Activated B cell treated with CpG ODN at 0.5 μM for 24 hours (primary cell): ENCODE measurements around the gene PCNX1. TPM values are rescaled to one million over a fixed set of nuclear protein-coding genes. Genes with fewer than 3 reads are reported as not detected.
"Not testable (repeated sequence)": the region's sequence is repeated elsewhere in the genome, so short reads cannot be mapped to it uniquely, and the experiment has no call there.

Experiments used
- ATAC-seq: fragments of 200-7000 bp; cut with Tn5 transposase; one replicate; pipeline ENCODE4 v1.10.0; 2021; ENCODE audit warnings: low read depth, mild to moderate bottlenecking, moderate library complexity
- CTCF ChIA-PET: fragments of 350-600 bp; sonication (Branson Sonifier 250); formaldehyde crosslinking; loops from one replicate; lab custom pipeline; 2021; ENCODE audit warnings: antibody characterized with exemption; lab: Charles Lee
- POLR2A ChIA-PET: fragments of 350-600 bp; sonication (Branson Sonifier 250); formaldehyde crosslinking; loops from one replicate; lab custom pipeline; 2021; ENCODE audit warnings: antibody characterized with exemption; lab: Charles Lee
- DNase-seq: peaks from one replicate; pipeline ENCODE4 v3.0.0; 2022
- H3K27ac Mint-ChIP-seq: one replicate; pipeline ENCODE4 v1.8.0; 2020; ENCODE audit warnings: mixed read lengths
- H3K27me3 Mint-ChIP-seq: one replicate; pipeline ENCODE4 v1.8.0; 2021; ENCODE audit warnings: mixed read lengths
- H3K36me3 Mint-ChIP-seq: one replicate; pipeline ENCODE4 v1.8.0; 2021; ENCODE audit warnings: low read depth, mixed read lengths
- H3K4me1 Mint-ChIP-seq: one replicate; pipeline ENCODE4 v1.8.0; 2021; ENCODE audit warnings: mixed read lengths
- H3K4me3 Mint-ChIP-seq: one replicate; pipeline ENCODE4 v1.8.0; 2020; ENCODE audit warnings: mild to moderate bottlenecking, mixed read lengths
- H3K9me3 Mint-ChIP-seq: one replicate; pipeline ENCODE4 v1.8.0; 2020; ENCODE audit warnings: mixed read lengths
- CTCF ChIP-seq: fragments of 200-600 bp; IDR thresholded peaks from one replicate; pipeline ENCODE4 v1.8.0; 2022; ENCODE audit warnings: antibody characterized with exemption, mild to moderate bottlenecking
- intact Hi-C: fragments of 100-400 bp; cut with micrococcal nuclease; formaldehyde crosslinking; loops from one replicate; pipeline ENCODE4 v1.15.1; 2024
- total RNA-seq: library from RNA; stranded (reverse); gene quantifications from 2 replicates; pipeline ENCODE4 v1.2.3, GENCODE V29; 2022

Gene PCNX1
- total RNA-seq, 1 donor from 2014 or later, result 64.7 TPM

GRCh38 chr14:71005076-71005475 is 97.8 kb downstream of the PCNX1 start:
- ChIA-PET POLR2A (no interaction called here), CTCF (no interaction called here)
- H3K9me3 Mint-ChIP-seq, result no peaks in the 10 kb centered on the region
- DNase-seq (no peak), ATAC-seq (no peak)
- TF ChIP-seq CTCF, result no peak
- H3K4me1 Mint-ChIP-seq, result no peaks in the 10 kb centered on the region
- no peak overlapping the region for H3K4me3 Mint-ChIP-seq
- H3K27ac Mint-ChIP-seq, result no peak overlapping the region
- no peaks in the 10 kb centered on the region for H3K27me3 Mint-ChIP-seq
- H3K36me3 Mint-ChIP-seq, result peaks cover 30% of the 10 kb centered on the region
- intact Hi-C loops, result no loop called here

- ChIA-PET CTCF (no interaction called here), POLR2A (no interaction called here)
- Mint-ChIP-seq H3K9me3 (no peaks in the 10 kb centered on the region), H3K36me3 (peaks cover 29% of the 10 kb centered on the region), H3K4me3 (no peak overlapping the region), H3K4me1 (no peaks in the 10 kb centered on the region), H3K27me3 (no peaks in the 10 kb centered on the region), H3K27ac (no peak overlapping the region)
- intact Hi-C loops, result no loop called here
- no peak for ATAC-seq
- TF ChIP-seq CTCF, result no peak
- DNase-seq, result no peak
Observed at GRCh38 chr14:71006200-71006563, 98.9 kb downstream of the PCNX1 start.

- no peak for DNase-seq
- ChIA-PET CTCF (no interaction called here), POLR2A (no interaction called here)
- no peak for ATAC-seq
- intact Hi-C loops, result no loop called here
- Mint-ChIP-seq H3K4me1 (no peaks in the 10 kb centered on the region), H3K27me3 (no peaks in the 10 kb centered on the region), H3K36me3 (peaks cover 46% of the 10 kb centered on the region), H3K9me3 (no peaks in the 10 kb centered on the region), H3K4me3 (no peak overlapping the region), H3K27ac (no peak overlapping the region)
- TF ChIP-seq CTCF, result no peak
Observed at GRCh38 chr14:71011479-71011878, 104.2 kb downstream of the PCNX1 start.

- POLR2A ChIA-PET, result no interaction called here
- Mint-ChIP-seq H3K4me3 (no peak overlapping the region), H3K9me3 (no peaks in the 10 kb centered on the region), H3K27ac (no peak overlapping the region), H3K27me3 (no peaks in the 10 kb centered on the region), H3K36me3 (peaks cover 57% of the 10 kb centered on the region), H3K4me1 (no peaks in the 10 kb centered on the region)
- no peak for DNase-seq
- no peak for ATAC-seq
- intact Hi-C loops, result no loop called here
- CTCF ChIA-PET, result no interaction called here
- no peak for TF ChIP-seq CTCF
Observed at GRCh38 chr14:71012888-71013287, 105.6 kb downstream of the PCNX1 start.

- Mint-ChIP-seq H3K9me3 (no peaks in the 10 kb centered on the region), H3K27me3 (no peaks in the 10 kb centered on the region), H3K36me3 (peaks cover 59% of the 10 kb centered on the region), H3K4me3 (no peak overlapping the region), H3K27ac (no peak overlapping the region), H3K4me1 (no peaks in the 10 kb centered on the region)
- DNase-seq (no peak), ATAC-seq (no peak)
- ChIA-PET CTCF (no interaction called here), POLR2A (no interaction called here)
- no peak for TF ChIP-seq CTCF
- intact Hi-C loops, result no loop called here
Observed at GRCh38 chr14:71013551-71014192, 106.4 kb downstream of the PCNX1 start.

- ATAC-seq, H3K4me1 Mint-ChIP-seq, H3K27me3 Mint-ChIP-seq, H3K4me3 Mint-ChIP-seq, intact Hi-C loops, POLR2A ChIA-PET, CTCF ChIA-PET, H3K27ac Mint-ChIP-seq, H3K9me3 Mint-ChIP-seq, DNase-seq: not testable (repeated sequence)
- peaks cover 82% of the 10 kb centered on the region for H3K36me3 Mint-ChIP-seq
Observed at GRCh38 chr14:71019917-71020316, 112.7 kb downstream of the PCNX1 start.
